Measurements from ENCODE around the gene CLDN10. TPM values are rescaled to one million over a fixed set of nuclear protein-coding genes. Genes with fewer than 3 reads are reported as not detected.

Gene CLDN10
- total and polyA plus RNA-seq, 2 experiments from 2014 or later: 0.83 to 2.4 TPM

- Histone ChIP-seq H2AFZ (no peak overlapping the region), H3K27ac (no peak overlapping the region), H3K4me3 (no peak overlapping the region), H4K20me1 (ENCODE audit: insufficient read depth, poor library complexity, severe bottlenecking) (no peaks in the 10 kb centered on the region), H3K36me3 (replicated peaks; ENCODE audit: insufficient read depth, low read depth) (no peaks in the 10 kb centered on the region), H3K79me2 (no peaks in the 10 kb centered on the region), H3K4me1 (ENCODE audit: insufficient read depth) (no peaks in the 10 kb centered on the region), H3K4me2 (no peak overlapping the region), H3K9me2 (replicated peaks; ENCODE audit: insufficient read depth) (no peaks in the 10 kb centered on the region), H3K9me3 (ENCODE audit: low read depth) (no peaks in the 10 kb centered on the region), H3K27me3 (peaks cover 32% of the 10 kb centered on the region)
- WGBS (ENCODE audit: low lambda C conversion rate, missing lambda C conversion rate): 67% methylated on average over 2 of the region's 2 CpGs
- DNase-seq (ENCODE audit: low spot score): no peak
- TF ChIP-seq EZH2 (IDR thresholded peaks at IDR 0.05; ENCODE audit: borderline replicate concordance) (no peak), CTCF (IDR thresholded peaks at IDR 0.05; ENCODE audit: poor library complexity) (no peak), EZH2phosphoT487 (IDR thresholded peaks at IDR 0.05; ENCODE audit: low read depth, severe bottlenecking, unreplicated experiment) (no peak)
Observed at GRCh38 chr13:95544293-95544692, 8.2 kb upstream of the CLDN10 start.

- Histone ChIP-seq H3K9me2 (replicated peaks; ENCODE audit: insufficient read depth) (no peaks in the 10 kb centered on the region), H4K20me1 (ENCODE audit: insufficient read depth, poor library complexity, severe bottlenecking) (no peaks in the 10 kb centered on the region), H3K4me3 (no peak overlapping the region), H3K79me2 (no peaks in the 10 kb centered on the region), H2AFZ (no peak overlapping the region), H3K27me3 (peaks cover 52% of the 10 kb centered on the region), H3K4me1 (ENCODE audit: insufficient read depth) (no peaks in the 10 kb centered on the region), H3K9me3 (ENCODE audit: low read depth) (no peaks in the 10 kb centered on the region), H3K27ac (no peak overlapping the region), H3K4me2 (no peak overlapping the region), H3K36me3 (replicated peaks; ENCODE audit: insufficient read depth, low read depth) (no peaks in the 10 kb centered on the region)
- 49% methylated on average over 3 of the region's 3 CpGs for WGBS (ENCODE audit: low lambda C conversion rate, missing lambda C conversion rate)
- DNase-seq (ENCODE audit: low spot score): no peak
- TF ChIP-seq EZH2 (IDR thresholded peaks at IDR 0.05; ENCODE audit: borderline replicate concordance): no peak
- no peak for TF ChIP-seq CTCF (IDR thresholded peaks at IDR 0.05; ENCODE audit: poor library complexity)
- no peak for TF ChIP-seq EZH2phosphoT487 (IDR thresholded peaks at IDR 0.05; ENCODE audit: low read depth, severe bottlenecking, unreplicated experiment)
Observed at GRCh38 chr13:95546919-95547318, 5.6 kb upstream of the CLDN10 start.

- H3K27ac ChIP-seq: no peak overlapping the region
- 45% methylated on average over 6 of the region's 6 CpGs for WGBS (ENCODE audit: low lambda C conversion rate, missing lambda C conversion rate)
- H3K79me2 ChIP-seq: no peaks in the 10 kb centered on the region
- no peak for DNase-seq (ENCODE audit: low spot score)
- no peaks in the 10 kb centered on the region for H3K36me3 ChIP-seq (replicated peaks; ENCODE audit: insufficient read depth, low read depth)
- no peaks in the 10 kb centered on the region for H4K20me1 ChIP-seq (ENCODE audit: insufficient read depth, poor library complexity, severe bottlenecking)
- H3K4me1 ChIP-seq (ENCODE audit: insufficient read depth): no peaks in the 10 kb centered on the region
- no peaks in the 10 kb centered on the region for H3K9me3 ChIP-seq (ENCODE audit: low read depth)
- no peak overlapping the region for H3K4me2 ChIP-seq
- H3K9me2 ChIP-seq (replicated peaks; ENCODE audit: insufficient read depth): no peaks in the 10 kb centered on the region
- no peak overlapping the region for H2AFZ ChIP-seq
- peaks cover 59% of the 10 kb centered on the region for H3K27me3 ChIP-seq
- TF ChIP-seq CTCF (IDR thresholded peaks at IDR 0.05; ENCODE audit: poor library complexity): no peak
- TF ChIP-seq EZH2 (IDR thresholded peaks at IDR 0.05; ENCODE audit: borderline replicate concordance): no peak
- no peak for TF ChIP-seq EZH2phosphoT487 (IDR thresholded peaks at IDR 0.05; ENCODE audit: low read depth, severe bottlenecking, unreplicated experiment)
- no peak overlapping the region for H3K4me3 ChIP-seq
Observed at GRCh38 chr13:95547531-95548167, 4.9 kb upstream of the CLDN10 start.
